Pulmonary artery endothelial cell (primary cell): ENCODE data around the gene SMIM33. TPM values are rescaled to one million over a fixed set of nuclear protein-coding genes. Genes with fewer than 3 reads are reported as not detected.
"Not testable (repeated sequence)": the region's sequence is repeated elsewhere in the genome, so short reads cannot be mapped to it uniquely, and the experiment has no call there.

Experiments
- DNase-seq: peaks from one replicate; pipeline ENCODE4 v3.0.0-alpha.2; 2011; ENCODE audit warnings: low read depth, low spot score
- total RNA-seq: library from RNA; depleted of rRNA; stranded (reverse); fragments of >200 nt; gene quantifications from 2 replicates; pipeline ENCODE4 v1.2.3, GENCODE V29; 2014

SMIM33 gene
- total RNA-seq, 1 donor from 2014 or later, result under 0.01 TPM

- DNase-seq, result peak; percentile 71
Measured at GRCh38 chr5:139482050-139482889, 11.5 kb downstream of the SMIM33 start, which contains the start of gene STING1. TSS of gene STING1 (minus strand) at chr5:139482758. CDS start at chr5:139481704, 1,054 bp downstream.

- not testable (repeated sequence) for DNase-seq
Measured at GRCh38 chr5:139482890-139483208, 12.0 kb downstream of the SMIM33 start.

GRCh38 chr5:139486201-139486600 is 15.4 kb downstream of the SMIM33 start:
- DNase-seq, result no peak

GRCh38 chr5:139488260-139488659 is 17.5 kb downstream of the SMIM33 start:
- DNase-seq, result no peak

DNA sequence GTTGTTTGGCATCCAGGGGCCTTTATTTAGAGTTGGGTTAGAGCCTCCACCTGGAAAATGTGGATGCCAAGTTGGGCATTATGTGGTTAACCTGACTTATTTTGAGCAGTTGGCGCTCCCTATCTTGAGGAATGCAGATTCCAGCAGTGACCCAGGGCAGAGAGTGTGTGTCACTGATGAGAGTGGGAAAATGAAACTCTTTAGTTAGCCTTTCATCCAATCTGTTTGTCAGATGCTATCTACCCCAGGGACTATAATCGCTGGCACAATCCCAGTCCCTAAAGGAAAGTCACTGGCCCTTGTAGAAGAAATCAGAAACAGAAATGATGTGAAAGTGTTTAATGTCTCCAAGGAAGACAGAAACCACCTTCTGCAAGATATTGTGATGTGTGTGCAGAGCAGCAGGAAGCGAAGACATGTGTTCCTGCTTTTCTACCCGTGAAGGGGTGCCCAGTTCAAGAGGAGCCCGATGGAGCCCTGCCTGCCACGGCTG is 21.9 kb downstream of the SMIM33 start:
- no peak for DNase-seq

DNA sequence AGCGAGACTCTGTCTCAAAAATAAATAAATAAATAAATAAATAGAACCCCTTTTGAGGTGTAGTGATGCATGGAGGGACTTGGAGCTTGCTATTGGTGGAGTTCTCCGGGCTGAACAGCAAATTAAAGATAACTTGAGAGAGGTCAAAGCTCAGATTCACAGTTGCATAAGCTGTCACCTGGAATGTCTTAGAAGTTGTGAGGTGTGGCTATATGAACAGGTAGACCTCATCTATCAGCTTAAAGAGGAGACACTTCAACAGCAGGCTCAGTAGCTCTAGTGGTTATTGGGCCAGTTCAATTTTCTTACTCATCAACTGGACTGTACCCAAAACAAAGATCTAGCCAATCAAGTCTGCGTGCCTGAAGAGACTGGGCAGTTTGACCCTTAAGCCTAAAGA is 23.5 kb downstream of the SMIM33 start:
- no peak for DNase-seq

- no peak for DNase-seq
Measured at GRCh38 chr5:139494832-139495231, 24.0 kb downstream of the SMIM33 start.

DNA sequence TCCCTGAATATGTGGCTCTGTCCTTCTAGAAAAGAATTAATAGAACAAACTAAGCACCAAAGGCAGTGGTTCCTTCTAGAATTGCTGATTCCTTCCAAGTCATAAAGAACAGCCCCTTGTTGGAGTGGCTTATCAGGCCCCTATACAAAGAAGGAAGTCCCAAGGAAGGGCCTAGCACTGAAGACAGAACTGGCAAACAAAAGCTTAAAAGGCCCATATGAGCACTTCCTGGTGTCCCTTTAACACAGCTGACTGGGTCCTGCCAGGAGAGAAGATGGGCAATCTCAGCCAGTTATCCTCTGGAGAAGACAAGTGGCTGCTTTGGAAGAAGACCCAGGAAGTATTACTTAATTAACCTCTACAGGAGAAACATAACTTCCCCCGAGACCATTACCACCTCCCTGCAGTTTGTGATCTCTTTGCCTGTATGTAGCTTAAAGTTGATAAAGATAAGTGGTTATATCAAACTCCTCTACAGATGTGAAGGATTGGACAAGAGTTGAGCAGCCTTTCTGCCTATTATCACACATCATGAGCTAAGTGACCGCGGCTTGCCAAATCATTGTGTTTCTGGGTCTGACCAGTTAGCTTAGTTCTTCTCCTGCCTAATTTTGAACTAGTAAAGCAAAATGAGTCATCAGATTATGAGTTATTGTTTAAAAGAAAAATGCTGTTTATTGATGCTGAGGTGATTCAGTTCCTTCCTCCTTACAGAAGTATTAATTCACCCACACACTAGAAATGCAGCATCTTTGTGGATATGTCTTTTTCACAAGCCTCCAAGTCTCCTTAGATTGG is 25.0 kb downstream of the SMIM33 start:
- no peak for DNase-seq

GRCh38 chr5:139501381-139501780 is 30.6 kb downstream of the SMIM33 start:
- no peak for DNase-seq

- DNase-seq, result not testable (repeated sequence)
Measured at GRCh38 chr5:139503036-139503817, 32.4 kb downstream of the SMIM33 start.

DNA sequence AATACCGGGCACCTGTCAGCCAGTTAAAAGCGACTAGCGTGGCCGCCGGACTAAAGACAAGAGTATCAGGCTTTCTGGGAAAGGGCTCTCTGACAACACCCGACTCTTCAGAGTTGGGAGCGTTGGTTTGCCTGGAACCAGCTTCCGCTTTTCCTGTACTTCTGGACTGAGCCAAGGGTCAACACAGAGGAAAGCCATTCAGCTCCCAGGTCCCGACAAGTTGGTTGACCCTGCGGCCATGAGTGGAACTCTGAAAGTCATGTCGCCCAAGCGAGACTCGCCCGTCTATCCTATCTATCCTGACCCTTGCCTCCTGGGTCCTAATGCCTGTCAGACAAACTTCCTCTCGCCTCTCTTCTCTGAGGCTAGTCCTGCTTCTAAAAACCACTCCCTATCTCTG is 33.1 kb downstream of the SMIM33 start:
- not testable (repeated sequence) for DNase-seq

GRCh38 chr5:139504722-139505121 is 33.9 kb downstream of the SMIM33 start:
- DNase-seq, result not testable (repeated sequence)

GRCh38 chr5:139512786-139513390 is 42.1 kb downstream of the SMIM33 start:
- no peak for DNase-seq

GRCh38 chr5:139513434-139513833 is 42.6 kb downstream of the SMIM33 start:
- peak; percentile 53 for DNase-seq

DNA sequence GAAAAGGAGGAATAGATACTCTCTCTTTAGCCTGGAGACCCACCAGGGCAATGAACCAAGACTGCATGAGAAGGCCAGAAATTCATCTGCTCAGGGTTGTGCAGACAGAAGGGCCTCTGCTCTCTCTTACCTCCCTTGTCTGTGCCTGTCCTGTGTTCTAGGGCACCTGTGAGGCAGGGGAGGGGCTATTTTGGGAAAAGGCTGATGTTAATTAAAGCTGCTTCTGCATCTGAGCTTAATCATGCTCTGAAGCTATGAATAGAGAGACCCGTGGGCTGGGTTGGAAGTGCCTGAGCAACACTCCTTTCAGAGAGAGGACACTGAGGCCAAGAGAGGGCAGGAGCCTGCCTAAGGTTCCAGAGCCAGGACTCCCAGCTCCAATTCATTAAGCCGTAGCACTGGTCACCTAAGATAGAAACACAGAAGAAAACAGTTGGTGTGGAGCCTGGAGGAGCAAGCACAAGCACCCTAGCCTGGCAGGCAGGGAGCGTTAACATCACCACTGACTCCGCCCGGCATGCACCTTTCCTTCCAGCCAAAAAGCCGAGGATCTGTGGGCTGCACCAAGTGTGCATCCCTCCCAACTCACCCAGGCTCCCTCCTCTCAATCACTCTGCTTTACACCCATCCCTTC is 43.2 kb downstream of the SMIM33 start:
- no peak for DNase-seq

- no peak for DNase-seq
Measured at GRCh38 chr5:139514486-139514856, 43.7 kb downstream of the SMIM33 start.

GRCh38 chr5:139517683-139518564 is 47.1 kb downstream of the SMIM33 start:
- peak; percentile 39 for DNase-seq
